GM23248 (cell line): ENCODE data around the gene FRMD1.

Source experiments
- EZH2 ChIP-seq: fragments of 200-600 bp; sonication (generic); IDR thresholded peaks from 2 replicates; pipeline ENCODE4 v1.6.1; 2018; ENCODE audit warnings: antibody characterized with exemption, mild to moderate bottlenecking; ENCODE audit not compliant: insufficient read depth, poor library complexity, severe bottlenecking
- EZH2phosphoT487 ChIP-seq: fragments of 200-600 bp; sonication (generic); IDR thresholded peaks from 2 replicates; pipeline ENCODE4 v1.6.1; 2018; ENCODE audit warnings: antibody characterized with exemption, moderate library complexity, mild to moderate bottlenecking, low read depth; ENCODE audit not compliant: insufficient read depth

GRCh38 chr6:168039849-168040248, 39.2 kb downstream of the FRMD1 start:
- TF ChIP-seq EZH2 (no peak), EZH2phosphoT487 (no peak)
